Measurements from ENCODE around the gene TSPAN11.

The TSPAN11 gene

GRCh38 chr12:30908722-30909348 lies 17.7 kb upstream of the TSPAN11 start:
- no peak overlapping the region for H3K4me3 ChIP-seq
- peaks cover 0 to 26% (median 0%) of the 10 kb centered on the region in 10 experiments; a peak in 3 of 20 replicates for H3K4me1 ChIP-seq
- H3K27me3 ChIP-seq, result no peaks in the 10 kb centered on the region
- TF ChIP-seq Cebpa-rat (IDR thresholded peaks at IDR 0.05), result no peak
- H3K9ac ChIP-seq, result no peak overlapping the region
- no peak overlapping the region for H3K27ac ChIP-seq
- H4K20me1 ChIP-seq, result no peaks in the 10 kb centered on the region
- peaks cover 0 to 7% (median 0%) of the 10 kb centered on the region in 11 experiments; a peak in 1 of 22 replicates for H3K9me3 ChIP-seq (replicated peaks in 1 of 11)
- H3K4me2 ChIP-seq, result peak overlapping the region in 1 of 11 experiments; percentile 1; a peak in 1 of 22 replicates
- no peaks in the 10 kb centered on the region for H3K36me3 ChIP-seq

GRCh38 chr12:30909349-30910037 lies 17.1 kb upstream of the TSPAN11 start:
- H3K27ac ChIP-seq, result no peak overlapping the region
- no peak for TF ChIP-seq Cebpa-rat (IDR thresholded peaks at IDR 0.05)
- no peak overlapping the region for H3K9ac ChIP-seq
- H3K4me2 ChIP-seq, result peak overlapping the region in 2 of 11 experiments; percentile 1 to 8; a peak in 3 of 22 replicates
- H3K4me1 ChIP-seq, result peaks cover 0 to 26% (median 0%) of the 10 kb centered on the region in 10 experiments; a peak in 3 of 20 replicates
- H3K27me3 ChIP-seq, result no peaks in the 10 kb centered on the region
- H4K20me1 ChIP-seq, result no peaks in the 10 kb centered on the region
- no peak overlapping the region for H3K4me3 ChIP-seq
- H3K36me3 ChIP-seq, result no peaks in the 10 kb centered on the region
- peaks cover 0 to 7% (median 0%) of the 10 kb centered on the region in 11 experiments; a peak in 1 of 22 replicates for H3K9me3 ChIP-seq (replicated peaks in 1 of 11)

GRCh38 chr12:30910038-30910350 lies 16.6 kb upstream of the TSPAN11 start:
- Histone ChIP-seq H4K20me1 (no peaks in the 10 kb centered on the region), H3K27ac (no peak overlapping the region), H3K4me2 (peak overlapping the region in 1 of 11 experiments; percentile 8; a peak in 2 of 22 replicates), H3K9ac (no peak overlapping the region), H3K4me1 (peaks cover 0 to 26% (median 0%) of the 10 kb centered on the region in 10 experiments; a peak in 3 of 20 replicates), H3K4me3 (no peak overlapping the region), H3K9me3 (replicated peaks in 1 of 11) (peaks cover 0 to 7% (median 0%) of the 10 kb centered on the region in 11 experiments; a peak in 1 of 22 replicates), H3K27me3 (no peaks in the 10 kb centered on the region), H3K36me3 (no peaks in the 10 kb centered on the region)
- TF ChIP-seq Cebpa-rat (IDR thresholded peaks at IDR 0.05), result no peak

- H3K4me2 ChIP-seq, result no peak overlapping the region
- H3K27me3 ChIP-seq, result no peaks in the 10 kb centered on the region
- no peak overlapping the region for H3K27ac ChIP-seq
- no peak overlapping the region for H3K4me3 ChIP-seq
- H3K4me1 ChIP-seq, result peaks cover 0 to 26% (median 0%) of the 10 kb centered on the region in 10 experiments; a peak in 3 of 20 replicates
- no peaks in the 10 kb centered on the region for H4K20me1 ChIP-seq
- H3K36me3 ChIP-seq, result no peaks in the 10 kb centered on the region
- no peak overlapping the region for H3K9ac ChIP-seq
- peaks cover 0 to 7% (median 0%) of the 10 kb centered on the region in 11 experiments; a peak in 1 of 22 replicates for H3K9me3 ChIP-seq (replicated peaks in 1 of 11)
- TF ChIP-seq Cebpa-rat (IDR thresholded peaks at IDR 0.05), result no peak
These were observed 15.3 kb upstream of the TSPAN11 start for GRCh38 chr12:30911207-30911606.

- Histone ChIP-seq H4K20me1 (no peaks in the 10 kb centered on the region), H3K9me3 (replicated peaks in 1 of 11) (peaks cover 0 to 7% (median 0%) of the 10 kb centered on the region in 11 experiments; a peak in 1 of 22 replicates), H3K4me2 (no peak overlapping the region), H3K27me3 (no peaks in the 10 kb centered on the region), H3K36me3 (no peaks in the 10 kb centered on the region), H3K27ac (no peak overlapping the region), H3K9ac (no peak overlapping the region), H3K4me1 (peaks cover 0 to 25% (median 0%) of the 10 kb centered on the region in 10 experiments; a peak in 3 of 20 replicates), H3K4me3 (no peak overlapping the region)
- no peak for TF ChIP-seq Cebpa-rat (IDR thresholded peaks at IDR 0.05)
These were observed 13.2 kb upstream of the TSPAN11 start for GRCh38 chr12:30913323-30913722.

GRCh38 chr12:30914986-30915591 lies 11.5 kb upstream of the TSPAN11 start:
- Histone ChIP-seq H3K27ac (no peak overlapping the region), H3K27me3 (no peaks in the 10 kb centered on the region), H3K36me3 (no peaks in the 10 kb centered on the region), H3K4me2 (no peak overlapping the region), H3K4me3 (no peak overlapping the region), H3K9ac (no peak overlapping the region), H4K20me1 (no peaks in the 10 kb centered on the region), H3K9me3 (replicated peaks in 1 of 11) (peaks cover 0 to 6% (median 0%) of the 10 kb centered on the region in 11 experiments; a peak in 1 of 22 replicates), H3K4me1 (peaks cover 0 to 8% (median 0%) of the 10 kb centered on the region in 10 experiments; a peak in 3 of 20 replicates)
- TF ChIP-seq Cebpa-rat (IDR thresholded peaks at IDR 0.05), result no peak

- Histone ChIP-seq H3K4me3 (no peak overlapping the region), H3K4me1 (no peaks in the 10 kb centered on the region), H3K9me3 (replicated peaks in 1 of 11) (peaks cover 0 to 9% (median 0%) of the 10 kb centered on the region in 11 experiments; a peak in 3 of 22 replicates), H4K20me1 (no peaks in the 10 kb centered on the region), H3K27ac (no peak overlapping the region), H3K4me2 (no peak overlapping the region), H3K27me3 (no peaks in the 10 kb centered on the region), H3K36me3 (no peaks in the 10 kb centered on the region), H3K9ac (no peak overlapping the region)
- TF ChIP-seq Cebpa-rat (IDR thresholded peaks at IDR 0.05), result no peak
These were observed 3.5 kb upstream of the TSPAN11 start for GRCh38 chr12:30923057-30923456.

- H3K4me1 ChIP-seq, result no peaks in the 10 kb centered on the region
- H3K4me3 ChIP-seq, result no peak overlapping the region
- no peak overlapping the region for H3K4me2 ChIP-seq
- H3K9ac ChIP-seq, result no peak overlapping the region
- no peak for TF ChIP-seq Cebpa-rat (IDR thresholded peaks at IDR 0.05)
- H3K9me3 ChIP-seq (replicated peaks in 1 of 11), result peaks cover 0 to 9% (median 0%) of the 10 kb centered on the region in 11 experiments; a peak in 3 of 22 replicates
- H3K27ac ChIP-seq, result no peak overlapping the region
- H3K27me3 ChIP-seq, result no peaks in the 10 kb centered on the region
- H3K36me3 ChIP-seq, result no peaks in the 10 kb centered on the region
- no peaks in the 10 kb centered on the region for H4K20me1 ChIP-seq
These were observed 823 bp upstream of the TSPAN11 start for GRCh38 chr12:30925607-30926242.

- Histone ChIP-seq H4K20me1 (no peaks in the 10 kb centered on the region), H3K9ac (no peak overlapping the region), H3K36me3 (no peaks in the 10 kb centered on the region), H3K27ac (no peak overlapping the region), H3K4me1 (no peaks in the 10 kb centered on the region), H3K4me2 (no peak overlapping the region), H3K9me3 (replicated peaks in 1 of 11) (peaks cover 0 to 9% (median 0%) of the 10 kb centered on the region in 11 experiments; a peak in 3 of 22 replicates), H3K27me3 (no peaks in the 10 kb centered on the region), H3K4me3 (no peak overlapping the region)
- no peak for TF ChIP-seq Cebpa-rat (IDR thresholded peaks at IDR 0.05)
These were observed 669 bp downstream of the TSPAN11 start for GRCh38 chr12:30927222-30927611.
